HG03457 (cell line): ENCODE data around the gene PXN.
A peak's percentile ranks its signal among the peaks of the same experiment; 100 is the strongest.
"Not testable (repeated sequence)": the region's sequence is repeated elsewhere in the genome, so short reads cannot be mapped to it uniquely, and the experiment has no call there.

Experiments used
- ATAC-seq: cut with Tn5 transposase; IDR thresholded peaks from one replicate; pipeline ENCODE4 v1.9.1; 2021; ENCODE audit warnings: moderate number of reproducible peaks; ENCODE audit not compliant: unreplicated experiment

The PXN gene

GRCh38 chr12:120211904-120212283 lies 53.6 kb downstream of the PXN start:
- ATAC-seq = no peak

- no peak for ATAC-seq
Measured at GRCh38 chr12:120211243-120211903, 54.2 kb downstream of the PXN start.

GRCh38 chr12:120209851-120210250 lies 55.7 kb downstream of the PXN start:
- no peak for ATAC-seq

- ATAC-seq = no peak
Measured at GRCh38 chr12:120207227-120207626, 58.3 kb downstream of the PXN start.

- ATAC-seq = not testable (repeated sequence)
Measured at GRCh38 chr12:120206781-120207180, 58.7 kb downstream of the PXN start.

GRCh38 chr12:120206228-120206627 lies 59.3 kb downstream of the PXN start:
- ATAC-seq = no peak

- ATAC-seq = no peak
Measured at GRCh38 chr12:120204171-120204570, 61.4 kb downstream of the PXN start.

GRCh38 chr12:120200364-120200800 lies 65.1 kb downstream of the PXN start:
- ATAC-seq = no peak

DNA sequence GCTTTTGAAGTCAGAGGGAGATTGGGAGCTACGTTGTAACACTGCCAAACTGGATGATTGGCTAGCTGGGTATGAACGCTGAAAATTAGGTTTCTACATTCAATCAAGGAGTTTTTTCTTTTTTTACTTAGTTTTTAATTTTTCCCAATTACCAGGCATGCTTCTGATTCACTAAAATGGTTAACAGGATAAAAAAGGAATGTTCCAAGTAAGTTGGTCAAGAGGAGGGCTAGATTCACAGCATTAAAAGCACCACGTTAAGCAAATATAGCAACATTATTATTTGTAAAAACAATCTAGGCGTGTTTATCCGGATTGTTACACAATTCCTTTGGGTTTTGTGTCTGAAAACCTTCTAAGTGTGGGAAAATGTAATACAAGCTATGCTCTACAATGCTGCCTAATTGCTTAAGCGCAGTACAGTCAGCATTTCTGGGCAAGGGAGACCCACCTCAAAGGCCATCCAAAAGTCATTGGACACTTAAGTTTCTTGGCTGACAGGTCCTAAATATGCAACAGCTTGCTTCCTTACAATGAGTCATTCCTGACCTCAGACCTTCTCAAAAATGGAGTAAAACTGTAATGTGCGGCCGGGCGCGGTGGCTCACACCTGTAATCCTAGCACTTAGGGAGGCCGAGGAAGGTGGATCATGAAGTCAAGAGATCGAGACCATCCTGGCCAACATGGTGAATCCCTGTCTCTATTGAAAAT lies 65.8 kb downstream of the PXN start:
- ATAC-seq = no peak

DNA sequence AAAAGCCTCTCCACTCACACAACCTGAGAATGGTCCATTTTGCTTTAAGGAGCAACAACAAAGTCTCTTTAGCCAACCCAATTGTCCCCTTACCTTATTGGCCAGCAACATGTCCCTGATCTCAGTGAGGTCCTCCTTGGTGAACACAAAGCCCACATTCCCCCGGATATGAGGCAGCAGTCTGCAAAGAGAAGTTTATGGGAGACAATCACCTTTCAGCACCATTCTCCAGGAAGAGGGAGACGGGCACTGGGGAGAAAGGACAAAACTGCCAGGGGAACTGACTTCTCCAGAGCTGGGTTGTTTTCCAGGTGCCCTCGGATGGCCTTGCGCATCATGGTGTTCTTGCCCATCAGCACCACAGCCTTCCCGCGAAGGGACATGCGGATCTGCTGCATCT lies 66.5 kb downstream of the PXN start:
- ATAC-seq = no peak

DNA sequence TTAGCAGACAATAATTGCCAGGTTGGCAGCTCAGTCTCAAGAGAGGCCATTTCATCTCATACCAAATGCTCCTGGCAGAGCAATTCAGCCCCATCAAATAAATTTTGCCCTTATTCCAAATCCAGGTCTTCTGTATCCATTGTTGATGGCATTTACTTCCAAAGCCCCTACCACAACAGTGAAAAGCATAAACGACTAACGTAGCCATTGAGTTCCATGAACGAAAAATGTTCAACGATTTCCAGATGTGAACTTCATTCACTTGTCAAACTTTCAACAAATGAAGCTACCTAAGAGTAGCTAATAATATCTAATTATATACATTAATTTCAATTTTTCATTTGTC lies 68.0 kb downstream of the PXN start:
- no peak for ATAC-seq

DNA sequence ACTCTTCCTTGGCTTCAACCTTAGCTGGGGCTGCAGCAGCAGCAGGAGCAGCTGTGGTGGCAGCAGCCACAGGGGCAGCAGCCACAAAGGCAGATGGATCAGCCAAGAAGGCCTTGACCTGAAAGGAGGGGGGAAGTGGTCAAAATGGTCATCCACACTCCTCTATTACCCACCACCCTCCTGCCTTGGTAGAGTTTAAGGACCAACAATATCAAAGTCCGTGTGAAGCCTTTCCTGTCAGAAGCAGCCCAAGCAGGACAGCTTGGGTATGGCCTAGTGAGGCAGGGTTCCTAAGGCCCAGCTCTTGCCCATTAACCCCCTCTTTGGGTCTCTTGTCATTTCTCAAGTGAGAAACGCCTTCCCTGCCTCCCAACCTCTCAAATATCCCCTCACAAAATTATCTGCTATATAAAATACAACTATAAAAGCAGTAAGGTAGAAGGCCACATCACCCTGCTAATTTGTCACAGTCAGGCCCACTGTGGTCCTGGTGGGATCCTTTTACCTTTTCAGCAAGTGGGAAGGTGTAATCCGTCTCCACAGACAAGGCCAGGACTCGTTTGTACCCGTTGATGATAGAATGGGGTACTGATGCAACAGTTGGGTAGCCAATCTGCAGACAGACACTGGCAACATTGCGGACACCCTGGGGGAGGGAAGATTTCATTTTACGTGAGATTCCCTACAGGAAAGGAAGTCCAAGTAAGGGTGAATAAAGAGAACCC lies 68.6 kb downstream of the PXN start:
- ATAC-seq = not testable (repeated sequence)

GRCh38 chr12:120196363-120196762 lies 69.2 kb downstream of the PXN start:
- ATAC-seq = no peak

DNA sequence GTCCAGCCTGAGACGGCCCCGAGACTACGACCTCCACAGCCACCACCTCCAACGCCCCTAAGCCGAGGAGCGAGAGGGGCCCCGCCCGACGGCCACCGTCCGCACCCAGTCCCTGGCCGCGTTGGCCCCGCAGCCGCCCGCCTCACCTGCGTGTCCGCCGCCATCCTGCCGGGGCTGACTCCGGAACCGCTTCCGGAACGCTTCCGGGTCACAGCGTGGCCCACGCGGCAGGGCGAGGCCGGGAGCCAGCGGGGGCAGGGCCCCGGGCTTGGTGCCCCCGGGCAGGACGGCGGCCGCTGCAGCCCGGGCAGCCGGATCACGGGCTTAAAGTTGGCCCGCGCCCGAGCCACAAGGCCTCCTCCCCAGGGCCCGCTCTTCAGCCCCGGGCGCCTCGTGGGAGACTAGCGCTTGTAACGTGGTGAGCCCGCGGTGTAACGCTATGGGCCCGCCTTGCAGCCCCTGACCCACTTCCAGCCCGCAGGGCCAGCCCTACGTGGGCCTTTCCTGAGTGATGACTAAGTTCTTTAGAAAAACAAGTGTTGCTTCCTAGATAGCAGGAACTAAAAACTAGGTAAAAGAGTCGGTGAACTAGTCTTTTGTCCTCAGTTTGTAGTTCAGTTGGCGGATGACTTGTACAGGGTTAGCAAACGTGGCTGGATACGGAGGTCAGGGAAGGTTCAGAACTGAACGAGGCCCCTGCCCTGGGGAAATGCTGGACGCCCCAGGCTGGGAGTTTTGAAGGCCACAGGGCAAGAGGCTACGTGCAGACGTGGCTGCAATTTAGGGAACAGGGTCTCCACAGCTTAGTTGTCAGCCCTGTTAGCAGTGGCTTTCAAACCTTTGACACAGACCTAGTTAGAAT lies 70.8 kb downstream of the PXN start, which contains the start of gene GCN1:
Gene GCN1 (minus strand): TSS at position 182 of the 862 bp plus-strand sequence. CDS start 18 bp downstream, at position 164.
- ATAC-seq = peak; percentile 63

DNA sequence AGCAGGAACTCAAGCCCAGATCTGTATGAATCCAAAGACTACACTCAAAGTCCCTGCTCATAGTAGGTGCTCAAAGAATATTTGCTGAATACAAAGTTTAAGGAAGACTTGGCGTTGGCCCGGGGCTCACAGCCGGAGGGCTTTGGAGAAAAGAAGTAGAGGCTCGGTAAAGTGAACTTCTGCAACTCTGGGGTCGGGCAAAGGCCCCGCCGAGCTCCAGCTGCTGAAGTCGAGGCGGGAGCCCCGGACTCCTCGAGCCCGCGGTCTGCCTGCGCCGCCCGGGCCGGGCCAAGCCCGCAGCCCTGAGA lies 71.3 kb downstream of the PXN start:
- ATAC-seq = no peak

DNA sequence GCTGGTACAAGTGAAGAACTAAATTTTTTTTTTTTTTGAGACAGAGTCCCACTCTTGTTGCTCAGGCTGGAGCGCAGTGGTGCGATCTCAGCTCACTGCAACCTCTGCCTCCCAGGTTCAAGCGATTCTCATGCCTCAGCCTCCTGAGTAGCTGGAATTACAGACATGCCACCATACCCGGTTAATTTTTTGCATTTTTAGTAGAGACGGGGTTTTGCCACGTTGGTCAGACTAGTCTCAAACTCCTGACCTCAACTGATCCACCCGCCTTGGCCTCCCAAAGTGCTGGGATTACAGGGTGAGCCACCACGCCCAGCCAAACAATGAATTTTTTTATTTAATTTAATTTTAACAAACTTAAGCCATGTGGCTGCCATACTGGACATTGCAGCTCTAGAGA lies 72.2 kb downstream of the PXN start:
- ATAC-seq = not testable (repeated sequence)

GRCh38 chr12:120190985-120191480 lies 74.5 kb downstream of the PXN start:
- ATAC-seq = no peak

DNA sequence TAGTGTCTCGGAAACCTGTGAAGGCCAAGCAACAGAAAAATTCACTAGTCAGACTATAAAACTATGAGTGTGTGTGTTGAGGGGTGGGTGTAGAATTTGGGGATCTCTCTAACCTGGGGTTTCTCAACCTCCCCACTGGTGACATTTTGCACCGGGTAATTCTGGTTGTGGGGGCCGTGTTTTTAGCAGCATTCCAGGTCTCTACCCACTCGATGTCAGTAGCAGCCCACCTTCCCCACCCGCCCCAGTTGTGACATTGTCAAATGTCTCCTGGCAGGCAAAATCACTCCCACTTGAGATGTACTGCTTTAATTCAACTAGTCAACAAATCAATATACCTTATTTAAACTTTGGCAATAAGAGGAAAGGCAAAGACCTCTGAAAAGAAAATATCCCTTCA lies 75.1 kb downstream of the PXN start:
- ATAC-seq = no peak

DNA sequence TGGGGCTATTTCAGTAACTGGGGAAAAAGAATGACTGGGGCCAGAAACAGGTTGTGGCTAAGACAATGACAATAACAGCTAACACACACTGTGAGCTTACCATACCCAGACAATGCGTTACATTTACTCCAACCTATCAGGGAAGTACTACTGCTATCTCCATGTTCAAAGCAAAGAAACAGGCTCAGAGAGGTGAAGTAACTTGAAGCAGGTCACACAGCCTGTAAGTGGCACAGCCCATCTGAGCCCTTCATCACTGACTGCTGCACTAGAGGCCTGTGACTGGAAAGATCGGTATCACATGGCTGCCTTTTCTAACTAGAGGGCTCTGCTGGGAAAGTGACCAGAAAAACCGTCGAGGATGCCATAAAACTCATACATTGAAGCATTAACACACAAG lies 78.9 kb downstream of the PXN start:
- no peak for ATAC-seq

DNA sequence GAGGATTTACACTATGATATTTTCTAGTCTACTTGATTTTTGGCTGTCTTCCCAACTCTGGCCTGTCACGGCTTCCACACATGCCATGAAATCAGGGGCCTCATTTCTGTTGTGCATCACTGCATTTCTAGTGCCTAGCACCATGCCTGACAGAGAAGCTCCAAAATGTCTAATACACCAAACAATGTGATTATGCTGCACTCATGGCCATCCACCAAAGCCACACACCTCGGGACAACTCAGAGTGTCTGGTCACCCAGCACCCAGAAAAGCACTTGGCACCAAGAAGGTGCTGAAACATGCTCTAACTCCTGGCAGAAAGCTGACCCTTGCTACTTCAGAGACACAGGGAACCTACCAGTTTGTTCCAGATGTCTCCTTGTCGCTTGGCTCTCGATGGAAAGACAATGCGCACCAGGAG lies 82.3 kb downstream of the PXN start:
- ATAC-seq = no peak
